ENCODE measurements around the gene GSK3B. TPM values are rescaled to one million over a fixed set of nuclear protein-coding genes. Genes with fewer than 3 reads are reported as not detected.

Gene GSK3B
- total RNA-seq, 1 experiment from 2014 or later, result 50.0 TPM

DNA sequence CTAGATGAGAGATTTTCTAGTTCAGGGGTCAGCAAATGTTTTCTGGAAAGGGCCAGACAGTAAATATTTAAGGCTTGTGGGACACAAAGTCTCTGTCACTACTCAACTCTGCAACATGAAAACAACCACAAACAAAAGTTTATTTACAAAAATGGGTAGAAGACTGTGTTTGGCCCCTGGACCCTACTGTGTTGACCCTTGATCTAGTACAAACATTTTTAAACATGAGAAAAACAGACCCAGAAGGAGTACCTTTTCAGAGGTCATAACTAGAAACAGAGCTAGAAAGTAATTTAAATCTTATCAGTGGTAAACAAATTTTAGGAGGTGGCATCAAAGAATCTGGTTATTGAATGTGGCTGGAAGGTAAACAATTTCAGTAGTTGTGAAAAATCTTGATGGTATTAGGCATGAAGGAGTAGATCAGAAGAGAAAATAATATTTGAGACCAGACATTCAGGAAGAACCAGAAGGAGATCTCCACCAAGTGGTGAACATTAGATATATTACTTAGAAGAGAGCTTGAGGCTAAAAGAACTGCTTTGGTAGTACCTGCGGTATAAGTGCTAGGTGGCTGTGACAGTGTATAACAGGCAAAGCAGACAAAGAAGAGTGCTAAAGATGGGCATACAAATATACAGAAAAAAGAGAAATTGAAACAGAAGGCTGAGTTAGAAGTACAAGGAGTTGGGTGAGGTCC is 210.6 kb downstream of the GSK3B start:
- Histone ChIP-seq H3K4me3 (replicated peaks in 1 of 2; ENCODE audit: low read depth in 1 of 2, low read length in 2 of 2) (no peak overlapping the region), H4K20me1 (ENCODE audit: insufficient read depth) (no peaks in the 10 kb centered on the region), H2AFZ (ENCODE audit: low read depth, low read length, poor library complexity, severe bottlenecking) (no peak overlapping the region), H3K9ac (ENCODE audit: low read length) (no peak overlapping the region), H3K27ac (ENCODE audit: low read depth, low read length) (no peak overlapping the region), H3K4me1 (ENCODE audit: control insufficient read depth in 1 of 2, insufficient read depth in 2 of 2, low read length in 2 of 2) (no peaks in the 10 kb centered on the region), H3K9me2 (ENCODE audit: insufficient read depth) (no peaks in the 10 kb centered on the region), H3K4me2 (ENCODE audit: low read length) (no peak overlapping the region), H3K36me3 (ENCODE audit: control insufficient read depth in 1 of 2, insufficient read depth in 2 of 2, low read length in 2 of 2) (no peaks in the 10 kb centered on the region), H3K9me3 (ENCODE audit: control insufficient read depth in 1 of 2, insufficient read depth in 1 of 2, low read depth in 1 of 2, low read length in 2 of 2) (no peaks in the 10 kb centered on the region), H3K79me2 (ENCODE audit: insufficient read depth, low read length) (no peaks in the 10 kb centered on the region), H3K27me3 (ENCODE audit: insufficient read depth, low read length) (no peaks in the 10 kb centered on the region)
- intact Hi-C loops (cut with micrococcal nuclease), result no loop called here
- POLR2A ChIA-PET, result no interaction called here
- BruUV-seq (replicated peaks), result no TSS peak
- no peak for DNase-seq (ENCODE audit: low read depth, low spot score)
- TF ChIP-seq ZFX (IDR thresholded peaks at IDR 0.05) (no peak), CBX3 (IDR thresholded peaks at IDR 0.05; ENCODE audit: low read depth) (no peak), ELF1 (IDR thresholded peaks at IDR 0.05; ENCODE audit: borderline replicate concordance, low read depth) (no peak), JUND (IDR thresholded peaks at IDR 0.05) (no peak), SIN3A (IDR thresholded peaks at IDR 0.05; ENCODE audit: low read depth) (no peak), SP1 (IDR thresholded peaks at IDR 0.05; ENCODE audit: low read depth) (no peak), POLR2AphosphoS5 (IDR thresholded peaks at IDR 0.05; ENCODE audit: low read depth, low read length) (no peak), YY1 (IDR thresholded peaks at IDR 0.05; ENCODE audit: extremely low read depth, insufficient replicate concordance, low read depth, low read length) (no peak), EGR1 (IDR thresholded peaks at IDR 0.05; ENCODE audit: low read depth) (no peak), FOSL1 (IDR thresholded peaks at IDR 0.05; ENCODE audit: low read depth) (no peak), POLR2A (IDR thresholded peaks at IDR 0.05; ENCODE audit: borderline replicate concordance, extremely low read depth, insufficient read depth, insufficient read length) (no peak), TCF7L2 (IDR thresholded peaks at IDR 0.05; ENCODE audit: borderline replicate concordance, extremely low read depth, insufficient read depth, insufficient read length) (no peak), RAD21 (IDR thresholded peaks at IDR 0.05; ENCODE audit: low read depth) (peak; percentile 12; the same call in 1 of the 2 replicates), EZH2phosphoT487 (IDR thresholded peaks at IDR 0.05; ENCODE audit: borderline replicate concordance) (no peak)
- TF ChIP-seq, protein P1, sequence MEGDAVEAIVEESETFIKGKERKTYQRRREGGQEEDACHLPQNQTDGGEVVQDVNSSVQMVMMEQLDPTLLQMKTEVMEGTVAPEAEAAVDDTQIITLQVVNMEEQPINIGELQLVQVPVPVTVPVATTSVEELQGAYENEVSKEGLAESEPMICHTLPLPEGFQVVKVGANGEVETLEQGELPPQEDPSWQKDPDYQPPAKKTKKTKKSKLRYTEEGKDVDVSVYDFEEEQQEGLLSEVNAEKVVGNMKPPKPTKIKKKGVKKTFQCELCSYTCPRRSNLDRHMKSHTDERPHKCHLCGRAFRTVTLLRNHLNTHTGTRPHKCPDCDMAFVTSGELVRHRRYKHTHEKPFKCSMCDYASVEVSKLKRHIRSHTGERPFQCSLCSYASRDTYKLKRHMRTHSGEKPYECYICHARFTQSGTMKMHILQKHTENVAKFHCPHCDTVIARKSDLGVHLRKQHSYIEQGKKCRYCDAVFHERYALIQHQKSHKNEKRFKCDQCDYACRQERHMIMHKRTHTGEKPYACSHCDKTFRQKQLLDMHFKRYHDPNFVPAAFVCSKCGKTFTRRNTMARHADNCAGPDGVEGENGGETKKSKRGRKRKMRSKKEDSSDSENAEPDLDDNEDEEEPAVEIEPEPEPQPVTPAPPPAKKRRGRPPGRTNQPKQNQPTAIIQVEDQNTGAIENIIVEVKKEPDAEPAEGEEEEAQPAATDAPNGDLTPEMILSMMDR (IDR thresholded peaks at IDR 0.05 in 2 of 3, conservative IDR thresholded peaks at IDR 0.05 in 1 of 3; ENCODE audit: borderline replicate concordance in 1 of 3, insufficient read depth in 1 of 3, low read depth in 2 of 3, low read length in 2 of 3), result 0 out of 6 replicates have a peak, but pooled peaks of 1 of the 3 experiments have one; percentile 6
- TF ChIP-seq, protein P2, sequence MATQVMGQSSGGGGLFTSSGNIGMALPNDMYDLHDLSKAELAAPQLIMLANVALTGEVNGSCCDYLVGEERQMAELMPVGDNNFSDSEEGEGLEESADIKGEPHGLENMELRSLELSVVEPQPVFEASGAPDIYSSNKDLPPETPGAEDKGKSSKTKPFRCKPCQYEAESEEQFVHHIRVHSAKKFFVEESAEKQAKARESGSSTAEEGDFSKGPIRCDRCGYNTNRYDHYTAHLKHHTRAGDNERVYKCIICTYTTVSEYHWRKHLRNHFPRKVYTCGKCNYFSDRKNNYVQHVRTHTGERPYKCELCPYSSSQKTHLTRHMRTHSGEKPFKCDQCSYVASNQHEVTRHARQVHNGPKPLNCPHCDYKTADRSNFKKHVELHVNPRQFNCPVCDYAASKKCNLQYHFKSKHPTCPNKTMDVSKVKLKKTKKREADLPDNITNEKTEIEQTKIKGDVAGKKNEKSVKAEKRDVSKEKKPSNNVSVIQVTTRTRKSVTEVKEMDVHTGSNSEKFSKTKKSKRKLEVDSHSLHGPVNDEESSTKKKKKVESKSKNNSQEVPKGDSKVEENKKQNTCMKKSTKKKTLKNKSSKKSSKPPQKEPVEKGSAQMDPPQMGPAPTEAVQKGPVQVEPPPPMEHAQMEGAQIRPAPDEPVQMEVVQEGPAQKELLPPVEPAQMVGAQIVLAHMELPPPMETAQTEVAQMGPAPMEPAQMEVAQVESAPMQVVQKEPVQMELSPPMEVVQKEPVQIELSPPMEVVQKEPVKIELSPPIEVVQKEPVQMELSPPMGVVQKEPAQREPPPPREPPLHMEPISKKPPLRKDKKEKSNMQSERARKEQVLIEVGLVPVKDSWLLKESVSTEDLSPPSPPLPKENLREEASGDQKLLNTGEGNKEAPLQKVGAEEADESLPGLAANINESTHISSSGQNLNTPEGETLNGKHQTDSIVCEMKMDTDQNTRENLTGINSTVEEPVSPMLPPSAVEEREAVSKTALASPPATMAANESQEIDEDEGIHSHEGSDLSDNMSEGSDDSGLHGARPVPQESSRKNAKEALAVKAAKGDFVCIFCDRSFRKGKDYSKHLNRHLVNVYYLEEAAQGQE (IDR thresholded peaks at IDR 0.05; ENCODE audit: low read depth), result no peak
- TF ChIP-seq, protein P3, sequence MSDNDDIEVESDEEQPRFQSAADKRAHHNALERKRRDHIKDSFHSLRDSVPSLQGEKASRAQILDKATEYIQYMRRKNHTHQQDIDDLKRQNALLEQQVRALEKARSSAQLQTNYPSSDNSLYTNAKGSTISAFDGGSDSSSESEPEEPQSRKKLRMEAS (IDR thresholded peaks at IDR 0.05), result no peak
- ATAC-seq, result 0 out of 2 replicates have a peak, but pooled peaks have one; percentile 52
- CTCF ChIA-PET, result interaction anchor here (2.0 kb wide), 1 partner anchor 8 kb away, joined by 10 read pairs; no protein-coding TSS in a partner anchor
- RAD21 ChIA-PET (ENCODE audit: low non-redundant PET in 1 of 2, low total read pairs in 2 of 2, uncharacterized antibody in 2 of 2, unreplicated experiment in 2 of 2), result no interaction called here

Measured in HCT116 (cell line).